HG03196 (cell line): ENCODE results near the gene SEL1L.
"Not testable (repeated sequence)": the region's sequence is repeated elsewhere in the genome, so short reads cannot be mapped to it uniquely, and the experiment has no call there.

Source experiments
- ATAC-seq: cut with Tn5 transposase; IDR thresholded peaks from one replicate; pipeline ENCODE4 v1.9.1; 2021; ENCODE audit not compliant: unreplicated experiment

Gene SEL1L

DNA sequence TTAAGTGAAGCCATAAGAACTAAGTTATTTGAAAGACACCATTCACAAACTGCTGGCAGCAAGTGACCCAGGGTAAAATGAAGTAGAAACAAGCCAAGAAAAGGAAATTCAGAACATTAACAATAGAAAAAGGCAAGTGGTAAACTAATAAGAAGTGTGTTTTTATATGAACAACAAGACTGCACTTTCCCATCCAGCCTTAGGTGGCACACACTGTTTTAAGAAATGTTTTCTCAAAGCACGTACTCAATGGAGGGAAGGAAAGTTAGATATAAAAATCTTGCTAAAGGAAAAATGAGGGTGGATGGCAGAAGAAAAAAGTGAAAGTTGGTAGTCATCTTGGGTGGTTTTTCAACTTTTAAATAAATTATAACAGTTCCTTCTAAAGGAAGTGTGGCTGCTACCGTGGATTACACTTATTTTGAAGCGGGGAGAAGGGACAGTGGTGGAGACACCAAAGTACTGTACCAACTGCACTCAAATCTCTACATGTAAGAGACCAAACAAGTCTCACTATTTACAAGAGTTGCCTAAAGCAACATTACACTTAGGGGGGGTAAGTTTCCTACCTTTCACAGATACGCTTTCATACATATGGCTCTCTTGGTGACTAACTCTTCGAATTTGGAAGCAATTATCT is 58.8 kb downstream of the SEL1L start:
- ATAC-seq: no peak

DNA sequence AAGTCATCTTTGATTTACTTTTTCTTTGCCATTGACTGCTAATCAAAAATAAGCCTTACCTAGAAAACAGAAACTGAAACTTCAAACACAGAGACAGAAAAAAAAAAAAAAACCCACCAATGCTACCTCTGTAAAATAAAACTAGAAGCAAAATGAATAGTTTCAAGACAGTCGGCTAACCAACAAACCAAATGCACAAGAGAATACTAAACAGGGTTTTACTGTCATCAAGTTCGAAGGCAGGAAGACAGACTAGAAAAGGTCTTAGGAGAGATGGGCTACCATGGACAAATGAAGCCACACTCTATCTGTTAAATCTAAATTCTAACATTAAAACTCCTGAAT is 59.5 kb downstream of the SEL1L start:
- peak; percentile 58 for ATAC-seq

DNA sequence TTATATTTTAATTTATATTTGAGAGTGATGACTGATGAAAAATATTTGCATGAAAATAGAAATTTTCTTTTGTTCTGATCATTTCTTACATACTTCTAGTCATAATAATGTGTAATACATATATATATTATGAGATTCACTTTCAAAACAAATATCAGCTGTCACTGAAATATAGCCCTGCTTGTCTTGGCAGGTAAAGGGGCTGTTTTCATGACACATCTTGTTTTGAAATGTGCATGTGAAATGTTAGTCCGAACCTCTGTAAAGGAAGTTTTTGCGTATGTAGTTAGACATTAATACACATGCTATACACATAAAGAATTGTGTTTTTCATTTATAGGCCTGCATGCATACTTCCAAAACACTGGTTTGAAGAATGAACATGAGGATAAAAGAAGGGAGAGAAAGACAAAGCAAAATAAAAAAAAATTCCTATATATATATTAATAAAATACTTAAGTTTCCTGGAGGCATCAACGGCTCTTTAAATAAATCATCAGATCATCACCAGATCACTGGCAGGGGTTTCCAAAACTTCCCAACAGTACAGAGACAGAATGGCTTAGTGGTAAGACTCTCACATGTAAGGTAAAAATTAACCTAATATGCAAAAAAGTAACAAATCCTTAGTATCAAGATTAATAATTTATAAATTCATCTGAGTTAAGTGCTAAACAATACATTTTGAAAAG is 60.1 kb downstream of the SEL1L start:
- ATAC-seq: peak; percentile 36

DNA sequence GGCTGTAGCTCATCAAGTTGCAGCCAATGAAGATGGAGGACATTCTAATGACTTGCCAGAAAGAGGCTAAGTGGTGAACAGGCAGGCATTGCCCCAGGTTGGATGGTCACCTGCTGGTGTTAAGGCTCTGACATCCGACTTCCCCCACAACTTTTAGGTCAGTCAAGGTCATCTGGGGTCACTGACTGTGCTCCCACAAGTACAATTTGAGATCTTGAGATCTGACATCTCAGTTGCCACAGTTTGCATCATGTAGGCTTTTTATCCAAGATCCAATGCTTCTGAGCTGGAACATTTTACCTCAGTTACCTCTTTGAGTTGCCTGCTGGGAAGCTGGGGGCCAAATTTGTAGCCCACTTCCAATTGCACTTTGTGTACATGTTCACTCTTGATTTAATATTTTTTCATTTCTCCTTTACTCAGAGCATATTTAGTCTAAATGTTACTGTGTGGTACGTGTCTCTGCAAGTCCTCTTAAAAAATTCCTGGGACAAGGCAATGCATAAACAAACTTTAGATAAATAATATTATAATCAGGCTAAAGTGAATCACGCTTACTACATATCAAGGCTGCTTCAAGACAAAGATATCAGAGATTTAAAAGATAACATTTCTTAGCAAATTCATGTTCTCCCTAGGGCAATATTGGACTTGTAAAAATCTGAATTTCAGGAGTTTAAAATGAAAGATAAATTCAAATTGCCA is 61.4 kb downstream of the SEL1L start:
- no peak for ATAC-seq

GRCh38 chr14:81471062-81471461 is 62.6 kb downstream of the SEL1L start:
- ATAC-seq: peak; percentile 17

- ATAC-seq: peak; percentile 37
Observed at GRCh38 chr14:81470557-81470826, 63.2 kb downstream of the SEL1L start.

- no peak for ATAC-seq
Observed at GRCh38 chr14:81466854-81467253, 66.8 kb downstream of the SEL1L start.

- ATAC-seq: no peak
Observed at GRCh38 chr14:81465507-81466228, 68.0 kb downstream of the SEL1L start.

DNA sequence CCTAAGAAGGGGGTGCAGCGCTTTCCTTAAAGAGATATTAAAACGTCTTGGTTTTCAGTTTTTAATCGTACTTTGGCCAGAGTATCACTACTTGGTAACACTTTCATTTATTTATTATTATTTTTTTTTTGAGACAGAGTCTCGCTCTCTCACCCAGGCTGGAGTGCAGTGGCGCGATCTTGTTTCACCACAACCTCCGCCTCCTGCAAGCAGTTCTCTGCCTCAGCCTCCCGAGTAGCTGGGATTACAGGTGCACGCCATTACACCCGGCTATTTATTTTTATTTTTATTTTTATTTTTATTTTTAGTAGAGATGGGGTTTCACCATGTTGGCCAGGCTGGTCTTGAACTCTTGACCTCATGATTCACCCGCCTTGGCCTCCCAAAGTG is 68.7 kb downstream of the SEL1L start:
- not testable (repeated sequence) for ATAC-seq

- peak; percentile 53 for ATAC-seq
Observed at GRCh38 chr14:81464253-81465002, 69.2 kb downstream of the SEL1L start.

DNA sequence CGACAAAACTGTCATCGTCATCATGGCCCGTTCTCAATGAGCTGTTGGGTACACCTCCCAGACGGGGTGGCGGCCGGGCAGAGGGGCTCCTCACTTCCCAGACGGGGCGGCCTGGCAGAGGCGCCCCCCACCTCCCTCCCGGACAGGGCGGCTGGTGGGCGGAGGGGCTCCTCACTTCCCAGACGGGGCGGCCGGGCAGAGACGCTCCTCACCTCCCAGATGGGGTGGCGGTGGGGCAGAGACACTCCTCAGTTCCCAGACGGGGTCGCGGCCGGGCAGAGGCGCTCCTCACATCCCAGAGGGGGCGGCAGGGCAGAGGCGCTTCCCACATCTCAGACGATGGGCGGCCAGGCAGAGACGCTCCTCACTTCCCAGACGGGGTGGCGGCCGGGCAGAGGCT is 71.3 kb downstream of the SEL1L start:
- not testable (repeated sequence) for ATAC-seq

DNA sequence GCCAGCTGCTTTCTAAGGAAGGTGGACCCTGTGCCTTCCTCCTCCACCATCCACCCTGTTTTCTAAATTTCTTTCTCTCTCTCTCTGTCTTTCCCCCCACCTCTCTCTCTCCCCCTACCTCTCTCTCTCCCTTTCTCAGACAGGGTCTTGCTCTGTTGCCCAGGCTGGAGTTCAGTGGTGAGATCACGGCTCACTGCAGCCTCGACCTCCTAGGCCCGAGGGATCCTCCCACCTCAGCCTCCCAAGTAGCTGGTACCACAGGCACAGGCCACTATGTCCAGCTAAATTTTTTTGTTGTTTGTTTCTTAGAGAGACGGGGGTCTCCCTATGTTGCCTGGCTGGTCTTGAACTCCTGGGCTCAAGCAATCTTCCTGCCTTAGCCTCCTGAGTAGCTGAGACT is 73.7 kb downstream of the SEL1L start:
- ATAC-seq: no peak

GRCh38 chr14:81458352-81458751 is 75.3 kb downstream of the SEL1L start:
- no peak for ATAC-seq

DNA sequence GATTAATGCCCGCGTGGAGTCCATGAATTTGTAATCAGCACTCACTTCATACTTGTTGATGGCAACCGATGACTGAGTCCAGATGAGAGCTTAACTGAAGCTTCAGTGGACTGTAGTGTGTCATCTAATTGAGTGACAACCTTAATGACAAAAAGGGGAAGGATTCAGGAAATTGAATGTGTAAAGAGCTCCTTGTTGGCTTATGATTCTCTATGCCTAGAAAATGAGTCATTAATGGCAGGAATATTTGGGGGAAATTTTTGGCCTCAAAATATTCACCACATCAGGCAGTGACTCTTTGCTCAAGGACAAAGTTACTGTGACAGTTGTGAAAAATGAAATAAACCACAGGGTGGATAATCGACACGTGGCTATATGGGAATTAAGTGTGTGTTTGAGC is 78.3 kb downstream of the SEL1L start:
- peak; percentile 25 for ATAC-seq

GRCh38 chr14:81454572-81455218 is 79.0 kb downstream of the SEL1L start:
- ATAC-seq: peak; percentile 67

- peak; percentile 66 for ATAC-seq
Observed at GRCh38 chr14:81453166-81453766, 80.4 kb downstream of the SEL1L start.

DNA sequence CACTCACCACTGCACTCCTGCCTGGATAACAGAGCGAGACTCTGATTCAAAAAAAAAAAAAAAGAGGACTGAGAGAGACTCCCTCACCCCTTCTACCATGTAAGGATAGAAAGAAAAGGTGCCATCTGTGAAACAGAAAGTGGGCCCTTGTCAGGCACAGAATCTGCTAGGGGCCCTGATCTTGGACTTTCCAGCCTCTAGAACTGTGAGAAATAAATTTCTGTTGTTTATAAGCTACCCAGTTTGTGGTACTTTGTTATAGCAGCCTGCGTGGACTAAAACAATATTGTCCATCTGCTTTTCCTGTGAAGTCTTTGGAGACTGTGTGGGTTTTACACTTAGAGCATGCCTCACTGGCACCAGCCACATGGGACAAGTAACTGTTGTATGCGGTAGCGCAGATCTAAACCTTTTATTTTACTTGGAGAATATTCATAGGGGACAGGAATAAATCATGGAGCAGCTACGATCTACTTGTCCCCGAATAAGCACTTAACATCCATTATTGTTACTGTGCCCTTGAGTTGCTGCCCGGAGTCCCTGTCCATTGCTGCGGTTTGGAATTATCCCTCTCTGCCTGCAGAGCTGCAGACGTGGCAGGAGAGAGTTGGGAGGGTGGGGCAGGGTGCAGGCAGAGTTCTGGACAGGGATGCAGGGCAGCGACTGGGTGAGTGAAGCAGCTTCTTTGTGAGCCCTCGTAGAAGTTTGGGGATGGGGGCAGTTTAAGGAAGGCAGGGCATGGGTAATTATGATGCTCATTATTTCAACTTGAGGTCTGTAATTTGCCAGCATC is 81.1 kb downstream of the SEL1L start:
- no peak for ATAC-seq

DNA sequence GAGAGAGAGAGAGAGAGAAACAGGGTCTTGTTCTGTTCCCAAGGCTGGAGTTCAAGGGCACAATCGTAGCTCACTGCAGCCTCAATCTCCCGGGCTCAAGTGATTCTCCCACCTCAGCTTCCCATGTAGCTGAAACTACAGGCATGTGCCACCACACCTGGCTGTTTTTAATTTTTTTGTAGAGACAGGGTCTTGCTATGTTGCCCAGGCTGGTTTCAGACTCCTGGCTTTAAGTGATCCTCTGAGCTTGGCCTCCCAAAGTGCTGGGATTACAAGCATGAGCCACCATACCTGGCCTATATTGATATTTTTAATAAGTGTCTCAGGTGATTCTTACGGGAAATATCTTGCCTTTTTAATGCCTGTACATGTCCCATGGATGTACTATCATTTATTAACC is 82.7 kb downstream of the SEL1L start:
- no peak for ATAC-seq

- no peak for ATAC-seq
Observed at GRCh38 chr14:81450100-81450531, 83.5 kb downstream of the SEL1L start.
